IPS-18c (cell line): ENCODE data around the gene CTNNA3.

ENCODE experiments used
- H3K4me3 ChIP-seq: 2 replicates; pipeline ENCODE4 v1.7.0; 2013; ENCODE audit warnings: low read depth, mild to moderate bottlenecking, low read length, moderate library complexity; ENCODE audit not compliant: insufficient read depth
- H3K9me3 ChIP-seq: one replicate; pipeline ENCODE4 v1.6.1; 2013; ENCODE audit warnings: mild to moderate bottlenecking, low read length, moderate library complexity; ENCODE audit not compliant: control insufficient read depth, insufficient read depth

The CTNNA3 gene

GRCh38 chr10:67327626-67328535 is 368.1 kb downstream of the CTNNA3 start:
- H3K4me3 ChIP-seq: no peak overlapping the region
- H3K9me3 ChIP-seq: no peaks in the 10 kb centered on the region

- no peak overlapping the region for H3K4me3 ChIP-seq
- peaks cover 2% of the 10 kb centered on the region for H3K9me3 ChIP-seq
Measured at GRCh38 chr10:67319976-67320375, 376.0 kb downstream of the CTNNA3 start.

- H3K4me3 ChIP-seq: no peak overlapping the region
- no peaks in the 10 kb centered on the region for H3K9me3 ChIP-seq
Measured at GRCh38 chr10:67308912-67309311, 387.1 kb downstream of the CTNNA3 start.

- Histone ChIP-seq H3K4me3 (no peak overlapping the region), H3K9me3 (no peaks in the 10 kb centered on the region)
Measured at GRCh38 chr10:67306588-67307205, 389.3 kb downstream of the CTNNA3 start.

- no peak overlapping the region for H3K4me3 ChIP-seq
- no peaks in the 10 kb centered on the region for H3K9me3 ChIP-seq
Measured at GRCh38 chr10:67302701-67303100, 393.3 kb downstream of the CTNNA3 start.

GRCh38 chr10:67299761-67300160 is 396.2 kb downstream of the CTNNA3 start:
- no peak overlapping the region for H3K4me3 ChIP-seq

GRCh38 chr10:67297637-67298181 is 398.3 kb downstream of the CTNNA3 start:
- Histone ChIP-seq H3K9me3 (no peaks in the 10 kb centered on the region), H3K4me3 (no peak overlapping the region)

More at GRCh38 chr10:67299761-67300160, 396.2 kb downstream of the CTNNA3 start:
- H3K9me3 ChIP-seq: no peaks in the 10 kb centered on the region

- no peaks in the 10 kb centered on the region for H3K9me3 ChIP-seq
- no peak overlapping the region for H3K4me3 ChIP-seq
Measured at GRCh38 chr10:67296926-67297325, 399.1 kb downstream of the CTNNA3 start.

GRCh38 chr10:67288688-67289410 is 407.1 kb downstream of the CTNNA3 start:
- H3K9me3 ChIP-seq: no peaks in the 10 kb centered on the region
- no peak overlapping the region for H3K4me3 ChIP-seq

GRCh38 chr10:67284589-67284988 is 411.4 kb downstream of the CTNNA3 start:
- Histone ChIP-seq H3K9me3 (peaks cover 5% of the 10 kb centered on the region), H3K4me3 (no peak overlapping the region)

- Histone ChIP-seq H3K9me3 (peaks cover 5% of the 10 kb centered on the region), H3K4me3 (no peak overlapping the region)
Measured at GRCh38 chr10:67282871-67283270, 413.1 kb downstream of the CTNNA3 start.

GRCh38 chr10:67280405-67280804 is 415.6 kb downstream of the CTNNA3 start:
- peaks cover 5% of the 10 kb centered on the region for H3K9me3 ChIP-seq
- no peak overlapping the region for H3K4me3 ChIP-seq

- Histone ChIP-seq H3K9me3 (peaks cover 3% of the 10 kb centered on the region), H3K4me3 (no peak overlapping the region)
Measured at GRCh38 chr10:67277402-67277801, 418.6 kb downstream of the CTNNA3 start.

- Histone ChIP-seq H3K9me3 (no peaks in the 10 kb centered on the region), H3K4me3 (no peak overlapping the region)
Measured at GRCh38 chr10:67269828-67270227, 426.2 kb downstream of the CTNNA3 start.

- H3K9me3 ChIP-seq: no peaks in the 10 kb centered on the region
- H3K4me3 ChIP-seq: no peak overlapping the region
Measured at GRCh38 chr10:67268146-67268545, 427.8 kb downstream of the CTNNA3 start.

- Histone ChIP-seq H3K9me3 (no peaks in the 10 kb centered on the region), H3K4me3 (no peak overlapping the region)
Measured at GRCh38 chr10:67262675-67263074, 433.3 kb downstream of the CTNNA3 start.

GRCh38 chr10:67261300-67261797 is 434.6 kb downstream of the CTNNA3 start:
- no peaks in the 10 kb centered on the region for H3K9me3 ChIP-seq
- no peak overlapping the region for H3K4me3 ChIP-seq
